HEK293 (cell line): ENCODE data around the gene PTPRCAP.

ENCODE experiments used
- ZEB2 ChIP-seq: fragments of 450-650 bp; formaldehyde crosslinking; IDR thresholded peaks from 2 replicates; pipeline ENCODE4 v1.5.1; 2016; ENCODE audit warnings: missing biosample characterization, missing genetic modification characterization
- TF ChIP-seq, protein P1 (sequence below): fragments of 450-650 bp; formaldehyde crosslinking; IDR thresholded peaks from 2 replicates; pipeline ENCODE4 v1.5.1; 2016; ENCODE audit warnings: missing biosample characterization, missing genetic modification characterization, low read depth

DNA sequence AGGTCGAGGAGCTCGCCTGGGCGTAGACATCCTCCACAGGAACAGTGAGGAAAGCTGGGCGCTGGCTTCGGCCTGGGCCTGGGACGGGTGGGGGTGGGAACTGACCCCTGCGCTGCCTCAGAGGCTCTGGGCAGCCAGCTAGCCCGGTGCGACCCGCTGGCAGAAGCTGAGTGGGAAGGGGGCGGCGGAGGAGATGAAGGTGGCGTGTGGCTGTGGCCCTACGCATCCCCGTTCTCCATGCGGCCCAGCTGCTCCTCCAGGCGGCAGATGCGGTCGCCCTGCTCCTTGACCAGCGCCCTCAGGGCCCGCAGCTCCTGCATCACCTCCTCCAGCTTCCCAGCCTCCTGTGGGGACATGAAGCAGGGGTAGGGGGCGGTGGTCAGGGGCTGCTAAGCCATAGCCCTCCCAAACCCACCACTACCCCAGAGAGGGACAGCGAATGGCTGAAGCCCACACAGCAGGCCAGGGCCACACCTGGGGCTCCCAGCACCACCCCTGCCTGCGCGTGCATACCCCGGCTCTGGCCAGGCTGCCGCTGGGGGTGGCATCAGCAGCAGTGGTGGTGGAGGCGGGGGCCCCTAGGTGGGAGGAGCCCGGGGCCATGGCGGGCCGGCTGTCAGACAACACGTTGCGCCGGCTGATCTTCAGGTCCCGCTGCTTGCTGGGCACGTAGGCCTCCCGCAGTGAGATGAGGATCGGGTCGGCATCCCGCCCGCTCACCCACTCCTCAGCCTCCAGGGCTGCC is 848 bp upstream of the PTPRCAP start:
- no peak for TF ChIP-seq ZEB2 (tag by site-specific recombination)
- TF ChIP-seq, protein P1, sequence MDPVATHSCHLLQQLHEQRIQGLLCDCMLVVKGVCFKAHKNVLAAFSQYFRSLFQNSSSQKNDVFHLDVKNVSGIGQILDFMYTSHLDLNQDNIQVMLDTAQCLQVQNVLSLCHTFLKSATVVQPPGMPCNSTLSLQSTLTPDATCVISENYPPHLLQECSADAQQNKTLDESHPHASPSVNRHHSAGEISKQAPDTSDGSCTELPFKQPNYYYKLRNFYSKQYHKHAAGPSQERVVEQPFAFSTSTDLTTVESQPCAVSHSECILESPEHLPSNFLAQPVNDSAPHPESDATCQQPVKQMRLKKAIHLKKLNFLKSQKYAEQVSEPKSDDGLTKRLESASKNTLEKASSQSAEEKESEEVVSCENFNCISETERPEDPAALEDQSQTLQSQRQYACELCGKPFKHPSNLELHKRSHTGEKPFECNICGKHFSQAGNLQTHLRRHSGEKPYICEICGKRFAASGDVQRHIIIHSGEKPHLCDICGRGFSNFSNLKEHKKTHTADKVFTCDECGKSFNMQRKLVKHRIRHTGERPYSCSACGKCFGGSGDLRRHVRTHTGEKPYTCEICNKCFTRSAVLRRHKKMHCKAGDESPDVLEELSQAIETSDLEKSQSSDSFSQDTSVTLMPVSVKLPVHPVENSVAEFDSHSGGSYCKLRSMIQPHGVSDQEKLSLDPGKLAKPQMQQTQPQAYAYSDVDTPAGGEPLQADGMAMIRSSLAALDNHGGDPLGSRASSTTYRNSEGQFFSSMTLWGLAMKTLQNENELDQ, result no peak
